HG03520 (cell line): ENCODE measurements around the gene MLEC.

Source experiments
- ATAC-seq: cut with Tn5 transposase; IDR thresholded peaks from one replicate; pipeline ENCODE4 v1.9.1; 2021; ENCODE audit warnings: mild to moderate bottlenecking, moderate library complexity; ENCODE audit not compliant: unreplicated experiment

Gene MLEC

DNA sequence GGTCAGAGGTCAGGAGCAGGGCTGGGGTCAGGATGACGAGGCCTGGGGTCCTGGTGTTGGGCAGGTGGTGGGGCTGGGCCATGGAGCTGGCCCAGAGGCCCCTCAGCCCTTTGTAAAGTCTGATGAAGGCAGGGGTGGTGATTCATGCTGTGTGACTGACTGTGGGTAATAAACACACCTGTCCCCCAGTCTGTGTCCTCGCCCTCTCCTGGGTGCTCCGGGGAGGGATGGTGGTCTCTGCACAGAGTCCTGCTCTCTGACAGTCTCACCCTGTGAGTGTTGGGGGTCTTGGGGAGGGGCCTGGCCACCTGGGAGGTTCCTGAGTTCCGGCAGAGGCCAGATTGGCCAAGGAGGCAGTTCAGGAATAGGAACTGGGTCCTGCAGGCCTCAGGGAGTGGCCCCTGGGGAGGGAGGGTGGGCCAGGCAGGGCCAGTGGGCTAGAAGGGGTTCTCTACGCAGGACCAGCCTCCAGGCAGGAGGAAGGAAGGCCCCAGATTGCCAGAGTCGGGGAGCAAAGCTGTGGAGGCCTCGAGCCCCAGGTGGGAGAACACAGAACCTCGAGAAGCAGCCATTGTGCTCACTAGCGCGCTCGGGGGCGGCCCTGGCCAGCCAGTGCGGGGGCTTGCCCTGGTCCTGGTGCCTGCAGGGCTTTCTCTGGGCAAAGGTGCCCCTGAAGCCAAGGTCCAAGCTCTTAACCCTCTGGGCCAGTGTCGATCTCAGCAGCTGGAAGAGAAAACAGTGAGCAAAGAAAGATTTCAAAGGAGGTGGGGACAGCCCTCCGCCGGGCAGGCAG is 53.1 kb downstream of the MLEC start:
- ATAC-seq: no peak

DNA sequence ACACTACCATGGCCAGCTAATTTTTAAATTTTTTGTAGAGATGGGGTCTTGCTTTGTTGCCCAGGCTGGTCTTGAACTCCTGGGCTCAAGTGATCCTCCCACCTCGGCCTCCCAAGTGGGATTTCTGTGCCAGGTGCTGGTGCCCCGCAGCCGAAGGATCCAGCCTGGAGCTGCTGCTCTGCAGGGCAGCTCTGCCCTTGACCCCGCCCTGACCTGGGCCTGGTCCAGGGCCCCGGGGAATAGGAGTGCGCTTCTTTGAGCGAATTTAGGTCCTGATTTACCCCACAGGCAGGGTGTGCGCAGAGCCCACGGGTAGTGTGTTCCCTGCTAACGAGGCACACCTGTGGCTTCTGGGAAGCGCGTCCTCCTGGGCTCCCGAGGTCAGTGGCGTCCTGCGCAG is 53.9 kb downstream of the MLEC start:
- ATAC-seq: no peak

DNA sequence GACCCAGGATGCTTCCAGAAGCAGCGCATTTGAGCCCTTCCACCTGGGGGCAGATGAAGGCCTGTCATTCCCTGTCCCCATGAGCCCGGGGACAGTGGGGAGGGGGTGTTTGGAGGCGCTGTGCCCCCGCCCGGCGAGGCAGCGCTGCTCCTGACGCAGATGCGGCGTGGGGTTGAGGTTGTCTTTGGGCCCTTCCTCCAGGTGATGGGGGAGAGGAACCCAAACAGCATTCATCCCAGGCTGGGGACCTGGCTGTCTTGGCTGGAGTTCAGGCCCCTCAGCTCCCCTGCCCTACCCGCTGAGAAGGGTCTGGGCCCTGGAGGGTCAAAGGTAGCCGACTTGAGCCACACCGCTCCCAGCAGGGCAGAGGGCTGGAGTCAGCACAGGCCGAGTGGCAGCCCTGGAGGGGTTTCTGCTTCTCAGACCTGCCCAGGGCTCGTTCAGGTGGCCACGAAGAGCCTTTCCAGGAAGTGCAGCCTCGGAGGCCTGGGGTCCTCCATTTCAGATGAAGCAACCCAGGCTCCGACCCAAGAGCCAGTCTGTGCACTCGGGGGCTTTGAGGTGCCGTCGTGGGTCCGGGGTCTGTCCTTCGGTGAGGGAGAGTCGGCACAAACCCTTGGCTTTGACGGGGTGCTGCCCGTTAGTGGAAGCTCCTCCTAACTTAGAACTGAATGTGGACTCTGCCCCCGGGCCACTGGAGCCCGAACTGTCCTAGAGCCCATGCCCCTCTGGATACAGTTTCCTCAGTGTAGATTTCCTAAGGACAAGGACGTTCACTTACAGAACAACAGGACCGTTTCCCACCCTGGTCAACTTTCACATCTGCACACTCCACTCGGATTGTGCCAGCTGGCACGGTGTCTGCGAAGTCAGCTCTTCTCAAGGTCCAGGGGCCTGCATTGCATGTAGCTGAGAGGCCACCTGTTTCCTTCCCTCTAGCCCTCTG is 54.8 kb downstream of the MLEC start:
- ATAC-seq: no peak

DNA sequence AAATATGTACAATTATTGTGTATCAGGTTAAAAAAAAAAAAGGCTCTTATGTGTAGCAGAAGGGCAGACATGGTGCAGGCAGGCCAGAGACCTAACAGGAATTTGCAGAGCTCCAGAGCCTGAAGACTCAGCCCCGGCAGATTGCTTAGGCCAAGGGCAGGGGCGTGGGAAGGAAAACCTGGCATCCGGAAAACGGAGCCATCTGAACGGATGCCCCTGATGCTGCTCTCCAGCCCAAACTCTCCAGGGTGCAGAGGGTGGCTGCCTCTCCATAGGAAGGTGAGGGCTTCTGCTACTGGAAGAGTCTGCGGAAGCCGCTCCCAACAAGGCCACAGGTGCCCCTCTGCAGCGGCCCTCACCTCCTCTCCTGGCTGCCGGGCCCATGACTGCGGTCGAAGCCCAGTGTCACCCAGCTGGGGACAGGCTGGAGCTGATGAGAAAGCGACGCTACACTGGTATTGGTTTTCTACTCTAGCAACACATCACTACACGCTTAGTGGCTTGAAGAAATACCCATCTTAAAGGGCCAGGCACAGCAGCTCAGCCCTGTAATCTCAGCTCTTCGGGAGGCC is 58.1 kb downstream of the MLEC start:
- ATAC-seq: no peak

DNA sequence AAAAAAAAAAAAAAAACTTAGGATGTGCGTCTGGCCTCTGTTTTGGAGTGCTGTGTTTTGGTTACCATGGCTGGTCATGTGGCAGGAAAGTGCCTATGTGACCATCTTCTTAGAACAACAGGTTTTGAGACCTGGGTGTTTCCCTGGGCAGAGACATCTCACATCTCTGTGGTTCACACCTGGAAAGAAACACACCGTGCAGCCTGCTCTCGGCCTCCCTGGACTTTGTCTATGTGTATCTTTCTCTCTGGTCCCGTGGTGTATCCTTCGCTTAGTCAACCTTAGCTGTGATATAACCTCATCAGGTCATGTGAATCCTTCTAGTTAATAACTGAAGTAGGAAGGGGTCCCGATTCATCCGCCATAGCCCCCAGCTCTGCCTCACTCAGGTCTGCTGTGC is 61.3 kb downstream of the MLEC start:
- ATAC-seq: no peak

DNA sequence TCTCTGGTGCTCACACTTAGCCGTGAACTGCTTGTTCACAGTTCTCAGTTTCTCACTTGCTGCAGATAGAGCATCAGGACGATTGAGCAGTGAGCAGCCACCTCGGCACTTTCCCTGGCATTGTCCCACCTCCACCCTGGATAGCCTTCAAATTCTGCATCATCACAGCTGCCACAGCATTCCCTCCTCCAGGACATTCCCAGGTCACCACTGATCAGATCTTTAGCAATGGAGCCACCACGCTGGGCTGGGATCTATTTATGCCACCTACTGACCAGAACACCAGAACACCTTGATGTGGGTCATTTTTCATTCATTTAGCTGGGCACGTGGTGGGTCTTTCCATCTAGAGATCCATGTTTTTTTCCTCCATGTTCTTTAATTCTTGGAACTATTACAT is 62.3 kb downstream of the MLEC start:
- ATAC-seq: no peak

DNA sequence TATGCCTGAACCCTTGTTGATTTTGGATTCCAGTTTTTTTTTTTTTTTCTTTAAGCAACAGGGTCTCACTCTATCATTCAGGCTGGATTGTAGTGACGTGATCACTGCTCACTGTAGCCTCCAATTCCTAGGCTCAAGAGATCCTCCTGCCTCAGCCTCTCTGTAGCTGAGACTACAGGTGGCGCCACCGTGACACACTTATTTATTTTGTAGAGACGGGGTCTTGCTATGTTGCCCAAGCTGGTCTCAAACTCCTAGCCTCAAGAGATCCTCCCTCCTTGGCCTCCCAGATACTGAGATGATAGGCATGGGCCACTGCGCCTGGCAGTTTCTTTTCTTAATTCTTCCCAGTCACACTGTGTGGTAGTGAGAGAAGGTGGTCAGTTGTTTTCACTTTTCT is 63.9 kb downstream of the MLEC start:
- no peak for ATAC-seq

DNA sequence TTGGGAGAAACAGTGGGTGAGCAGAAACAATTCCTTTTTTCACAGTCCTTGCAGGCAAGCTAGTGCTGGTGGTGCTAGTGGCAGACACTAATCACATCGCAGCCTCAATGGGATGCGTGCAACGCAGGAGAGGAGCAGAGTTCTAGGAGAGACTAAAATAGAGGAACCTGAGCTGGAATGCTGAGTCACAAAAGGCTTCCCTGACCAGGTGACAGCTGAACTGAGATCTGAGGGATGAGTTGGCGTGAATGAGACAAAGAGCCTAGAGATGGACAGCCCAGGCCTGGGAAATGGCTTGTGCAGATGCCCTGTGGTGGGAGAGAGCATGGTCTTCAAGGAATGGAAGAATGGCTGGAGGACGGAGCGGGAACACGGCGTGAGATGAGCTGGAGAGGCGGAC is 64.4 kb downstream of the MLEC start:
- ATAC-seq: no peak
